ENCODE results near the gene RPAP2. TPM values are rescaled to one million over a fixed set of nuclear protein-coding genes. Genes with fewer than 3 reads are reported as not detected.
"Not testable (repeated sequence)": the region's sequence is repeated elsewhere in the genome, so short reads cannot be mapped to it uniquely, and the experiment has no call there.

The RPAP2 gene
- 10 to 100 TPM; 14.5 to 32.4 (median 21.3) TPM for total RNA-seq

DNA sequence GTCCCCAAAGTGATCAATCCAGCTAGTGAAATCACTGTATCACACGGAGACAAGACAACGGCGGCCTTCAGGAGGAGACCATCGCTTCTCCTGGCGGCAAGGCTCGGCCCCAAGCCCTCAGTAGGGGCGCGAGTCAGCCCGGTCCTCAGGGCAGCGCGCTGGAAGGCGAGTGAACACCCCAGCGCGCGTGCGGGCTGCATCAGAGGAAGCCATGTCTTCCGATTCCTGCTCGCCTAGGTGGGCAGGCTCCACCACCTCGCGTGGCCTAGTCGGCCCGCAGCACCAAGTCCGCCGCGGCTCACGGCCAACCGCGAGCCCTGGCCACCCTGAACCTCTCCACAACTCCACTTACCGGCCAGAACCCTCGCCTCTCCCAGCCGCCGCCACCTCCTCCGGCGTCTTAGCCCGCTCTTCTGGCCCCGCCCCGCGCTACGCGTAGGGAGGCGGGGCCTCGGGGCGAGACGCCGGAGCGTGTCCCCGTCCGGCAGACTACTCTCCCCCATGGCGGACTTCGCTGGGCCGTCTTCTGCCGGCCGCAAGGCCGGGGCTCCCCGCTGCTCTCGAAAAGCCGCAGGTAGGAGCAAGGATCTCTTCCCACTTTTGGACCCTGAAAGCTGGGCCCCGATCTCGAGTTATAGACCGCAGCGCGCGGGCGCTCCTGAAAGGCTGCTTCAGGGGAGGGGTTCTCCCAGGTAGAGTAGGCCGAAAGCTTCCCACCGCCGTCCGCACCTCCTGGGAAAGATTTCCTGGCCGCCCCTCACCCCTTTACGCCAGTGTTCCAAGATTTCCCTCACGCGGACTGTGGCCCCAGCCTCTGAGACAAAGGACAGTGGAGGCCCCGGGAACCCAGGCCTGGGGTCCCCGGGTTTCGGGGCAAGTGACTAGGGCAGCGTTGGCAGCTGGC, at the start of gene RPAP2, which contains the start of gene GLMN:
TSS of gene RPAP2 (plus strand) at position 487 of the 904 bp plus-strand sequence. CDS start at position 502, 15 bp downstream.
TSS of gene GLMN (minus strand) at position 415 of the 904 bp plus-strand sequence. CDS start 988 bp downstream, outside the sequence.
- peak; percentile 94 to 98 (median 97) for ATAC-seq (replicated peaks in 6 of 8)
- in situ Hi-C loops (cut with MboI; ENCODE audit: low pct_unique_long_range_greater_than_20kb in 2 of 9, low sequenced_read_pairs in 9 of 9, unreplicated experiment in 9 of 9) = loop anchor here in 2 of 9 experiments (25.0 kb wide), 2 partner anchors 287 to 312 kb away; no protein-coding TSS in a partner anchor

DNA sequence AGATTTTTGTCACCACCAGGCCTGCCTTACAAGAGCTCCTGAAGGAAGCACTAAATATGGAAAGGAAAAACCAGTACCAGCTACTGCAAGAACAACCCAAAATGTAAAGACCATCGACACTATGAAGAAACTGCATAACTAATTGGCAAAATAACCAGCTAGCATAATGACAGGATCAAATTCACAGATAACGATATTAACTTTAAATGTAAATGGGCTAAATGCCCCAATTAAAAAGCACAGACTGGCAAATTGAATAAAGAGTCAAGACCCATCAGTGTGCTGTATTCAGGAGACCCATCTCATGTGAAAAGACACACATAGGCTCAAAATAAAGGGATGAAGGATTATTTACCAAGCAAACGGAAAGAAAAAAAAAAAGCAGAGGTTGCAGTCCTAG, 44.1 kb upstream of the RPAP2 start:
- H3K4me3 ChIP-seq; H3K27ac ChIP-seq; H3K4me1 ChIP-seq (replicated peaks in 1 of 2); ATAC-seq (replicated peaks in 6 of 8); in situ Hi-C loops (cut with MboI; ENCODE audit: low pct_unique_long_range_greater_than_20kb in 2 of 9, low sequenced_read_pairs in 9 of 9, unreplicated experiment in 9 of 9): not testable (repeated sequence)
- WGBS, 10 experiments = 57 to 96% (median 90%) methylated on average over 1 to 3 of the region's 3 CpGs

More for the DNA sequence above, at the start of gene RPAP2, which contains the start of gene GLMN:
- H3K27ac ChIP-seq = peak within 1 kb of the TSS; percentile 88 to 94
- peak within 1 kb of the TSS; percentile 78 to 90 (median 88) for H3K4me3 ChIP-seq
- H3K4me1 ChIP-seq (replicated peaks in 1 of 2) = peaks cover 6 to 18% of the 10 kb centered on the region in 2 donors
- 0 to 1% (median 0%) methylated on average over 1 to 47 of the region's 76 CpGs; no CpG with 5 or more reads in 3 of the 10 experiments for WGBS, 10 experiments

DNA sequence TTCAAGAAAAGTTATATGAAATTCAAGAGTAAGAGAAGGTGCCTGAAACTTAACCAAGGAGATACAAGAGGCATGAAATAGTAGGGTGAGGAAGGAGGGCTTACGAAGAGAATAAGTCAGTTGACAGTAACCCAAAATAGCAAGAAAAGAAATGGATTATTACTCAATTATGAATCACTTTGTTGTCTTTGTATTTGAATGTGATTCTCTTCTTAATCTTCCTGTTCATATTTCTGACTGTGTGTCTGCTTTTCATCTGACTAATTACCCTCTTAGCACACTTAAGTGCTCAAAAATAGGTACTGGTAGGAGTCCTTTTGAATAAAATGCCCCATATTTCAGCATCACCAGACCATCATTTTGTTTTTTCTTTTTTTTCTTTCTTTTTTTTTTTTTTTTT, 39.5 kb upstream of the RPAP2 start:
- no peak for ATAC-seq (replicated peaks in 6 of 8)
- in situ Hi-C loops (cut with MboI; ENCODE audit: low pct_unique_long_range_greater_than_20kb in 2 of 9, low sequenced_read_pairs in 9 of 9, unreplicated experiment in 9 of 9) = no loop called here
- no peaks in the 10 kb centered on the region for H3K4me1 ChIP-seq (replicated peaks in 1 of 2)

DNA sequence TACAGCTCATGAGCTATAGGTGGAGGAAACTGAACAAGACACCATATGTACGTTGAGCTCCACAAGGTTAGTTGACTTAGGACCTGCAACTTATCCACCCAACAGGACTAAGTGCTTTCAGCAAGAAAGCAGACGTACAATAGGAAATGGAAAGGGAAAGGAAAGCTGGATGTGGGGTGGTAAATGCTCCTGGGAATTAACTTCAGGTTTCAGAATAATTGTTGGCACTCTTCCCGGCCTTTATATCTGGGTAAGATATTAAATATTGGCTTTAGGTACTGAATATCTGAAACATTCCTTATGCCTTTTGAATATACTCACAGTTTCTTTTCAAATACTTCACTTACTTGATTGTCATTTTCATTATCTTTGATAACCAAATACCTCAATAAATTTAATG, 36.3 kb upstream of the RPAP2 start:
- no peak for ATAC-seq (replicated peaks in 6 of 8)
- in situ Hi-C loops (cut with MboI; ENCODE audit: low pct_unique_long_range_greater_than_20kb in 2 of 9, low sequenced_read_pairs in 9 of 9, unreplicated experiment in 9 of 9) = no loop called here
- Histone ChIP-seq H3K4me3 (no peak overlapping the region), H3K27ac (no peak overlapping the region), H3K4me1 (replicated peaks in 1 of 2) (no peaks in the 10 kb centered on the region)
- WGBS, 10 experiments = 85 to 100% (median 95%) methylated on average over 2 to 3 of the region's 3 CpGs

More for the DNA sequence above, 39.5 kb upstream of the RPAP2 start:
- no peak overlapping the region for H3K27ac ChIP-seq
- H3K4me3 ChIP-seq = no peak overlapping the region
- 80 to 100% (median 91%) methylated on average over 1 of the region's 1 CpG for WGBS, 10 experiments

DNA sequence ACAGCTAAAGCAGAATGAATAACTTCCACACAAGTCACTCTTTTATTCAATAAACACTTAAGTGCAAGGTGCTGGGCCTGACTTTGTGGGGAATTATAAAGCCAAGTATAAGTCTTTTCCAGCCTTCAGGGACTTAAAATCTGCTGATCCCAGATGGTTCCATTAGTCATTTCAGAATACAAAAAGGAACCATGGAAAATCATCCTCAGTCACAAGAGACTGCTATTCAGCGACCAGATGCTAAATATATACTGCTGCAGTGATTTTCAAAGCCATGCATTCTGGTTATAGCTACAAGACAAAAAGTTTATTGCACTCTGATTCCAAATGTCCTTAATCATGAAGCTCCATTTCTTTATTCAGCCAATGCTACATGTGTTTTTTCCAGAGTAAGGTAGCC, 25.8 kb upstream of the RPAP2 start:
- in situ Hi-C loops (cut with MboI; ENCODE audit: low pct_unique_long_range_greater_than_20kb in 2 of 9, low sequenced_read_pairs in 9 of 9, unreplicated experiment in 9 of 9) = no loop called here

DNA sequence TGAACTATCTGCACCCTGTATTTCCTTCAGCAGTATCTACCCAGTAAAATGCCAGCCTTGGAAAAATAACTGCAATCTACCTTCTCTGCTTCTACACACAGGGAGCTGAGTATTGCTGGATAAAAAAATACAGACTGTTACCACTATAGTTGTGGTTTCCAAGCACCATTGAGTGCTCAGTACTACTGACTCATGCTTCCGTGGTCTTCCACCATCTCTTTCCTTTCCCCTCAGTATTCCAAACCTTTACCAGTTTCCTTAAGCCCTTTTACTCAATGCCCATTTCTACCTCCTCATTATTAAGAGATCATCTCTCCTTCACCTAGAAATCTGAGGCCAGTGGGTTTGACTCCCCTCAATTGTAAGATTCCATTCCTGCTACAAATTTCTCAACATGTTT, 23.9 kb upstream of the RPAP2 start:
- 56 to 100% (median 100%) methylated on average over 1 of the region's 1 CpG for WGBS, 10 experiments
- ATAC-seq (replicated peaks in 6 of 8) = no peak
- peaks cover 0 to 6% of the 10 kb centered on the region in 2 donors for H3K4me1 ChIP-seq (replicated peaks in 1 of 2)
- H3K4me3 ChIP-seq = no peak overlapping the region
- in situ Hi-C loops (cut with MboI; ENCODE audit: low pct_unique_long_range_greater_than_20kb in 2 of 9, low sequenced_read_pairs in 9 of 9, unreplicated experiment in 9 of 9) = loop anchor here in 2 of 9 experiments (25.0 kb wide), 2 partner anchors 263 to 288 kb away; no protein-coding TSS in a partner anchor
- H3K27ac ChIP-seq = no peak overlapping the region

More for the DNA sequence above, 25.8 kb upstream of the RPAP2 start:
- Histone ChIP-seq H3K4me1 (replicated peaks in 1 of 2) (peaks cover 0 to 6% of the 10 kb centered on the region in 2 donors), H3K27ac (no peak overlapping the region), H3K4me3 (no peak overlapping the region)
- no peak for ATAC-seq (replicated peaks in 6 of 8)
- 10 to 100% (median 82%) methylated on average over 1 of the region's 1 CpG; no CpG with 5 or more reads in 4 of the 10 experiments for WGBS, 10 experiments

DNA sequence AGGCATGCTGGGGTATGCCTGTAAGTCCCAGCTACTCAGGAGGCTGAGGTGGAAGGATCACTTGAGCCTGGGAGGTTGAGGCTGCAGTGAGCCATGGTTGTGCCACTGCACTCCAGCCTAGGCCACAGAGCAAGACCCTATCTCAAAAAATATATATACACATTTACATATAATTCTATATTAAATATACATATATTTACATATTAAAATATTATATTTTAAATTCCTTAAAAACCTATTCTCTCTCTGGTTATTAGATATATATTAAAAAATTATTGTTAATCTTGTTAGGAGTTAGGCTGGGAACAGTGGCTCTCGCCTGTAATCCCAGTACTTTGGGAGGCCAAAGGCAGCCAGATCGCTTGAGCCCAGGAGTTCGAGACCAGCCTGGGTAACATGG, 22.8 kb upstream of the RPAP2 start:
- Histone ChIP-seq H3K4me1 (replicated peaks in 1 of 2) (peaks cover 0 to 6% of the 10 kb centered on the region in 2 donors), H3K4me3 (no peak overlapping the region), H3K27ac (no peak overlapping the region)
- ATAC-seq (replicated peaks in 6 of 8) = no peak
- WGBS, 10 experiments = 89 to 100% (median 97%) methylated on average over 1 to 3 of the region's 3 CpGs; no CpG with 5 or more reads in 2 of the 10 experiments
- in situ Hi-C loops (cut with MboI; ENCODE audit: low pct_unique_long_range_greater_than_20kb in 2 of 9, low sequenced_read_pairs in 9 of 9, unreplicated experiment in 9 of 9) = loop anchor here in 2 of 9 experiments (25.0 kb wide), 2 partner anchors 264 to 289 kb away; no protein-coding TSS in a partner anchor

DNA sequence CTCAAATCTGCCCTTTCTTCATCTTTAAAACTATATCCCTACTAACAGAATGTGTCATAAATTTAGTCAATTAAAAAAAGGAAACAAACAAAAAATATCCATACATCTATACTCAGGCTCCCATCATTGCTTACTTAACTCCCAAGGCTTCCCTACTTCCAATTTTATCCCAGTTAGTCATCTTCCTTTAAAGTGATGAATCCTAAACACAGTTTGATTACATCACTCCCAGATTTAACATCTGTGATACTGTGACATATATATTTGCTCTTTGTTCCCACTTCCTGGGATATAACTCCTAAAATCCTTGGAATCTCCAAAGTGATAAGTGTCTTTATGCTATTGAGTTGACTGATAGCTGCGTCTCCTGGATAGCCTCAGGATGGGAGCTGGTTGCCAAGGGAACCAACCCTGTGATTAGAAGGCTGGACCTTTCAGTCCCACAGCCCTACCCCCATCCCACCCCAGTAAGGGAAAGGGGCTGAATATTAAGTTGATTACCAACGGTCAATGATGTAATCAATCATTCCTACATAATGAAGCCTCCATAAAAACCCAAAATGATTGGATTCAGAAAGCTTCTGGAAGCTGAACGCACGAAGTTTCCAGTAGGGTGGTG, 21.6 kb upstream of the RPAP2 start:
- ATAC-seq (replicated peaks in 6 of 8) = peak in 1 of 8 experiments; percentile 68
- WGBS, 10 experiments = 40 to 100% (median 82%) methylated on average over 1 to 4 of the region's 4 CpGs; no CpG with 5 or more reads in 3 of the 10 experiments
- H3K4me3 ChIP-seq = no peak overlapping the region
- H3K27ac ChIP-seq = no peak overlapping the region
- in situ Hi-C loops (cut with MboI; ENCODE audit: low pct_unique_long_range_greater_than_20kb in 2 of 9, low sequenced_read_pairs in 9 of 9, unreplicated experiment in 9 of 9) = loop anchor here in 2 of 9 experiments (25.0 kb wide), 2 partner anchors 265 to 290 kb away; no protein-coding TSS in a partner anchor
- H3K4me1 ChIP-seq (replicated peaks in 1 of 2) = peaks cover 0 to 6% of the 10 kb centered on the region in 2 donors

DNA sequence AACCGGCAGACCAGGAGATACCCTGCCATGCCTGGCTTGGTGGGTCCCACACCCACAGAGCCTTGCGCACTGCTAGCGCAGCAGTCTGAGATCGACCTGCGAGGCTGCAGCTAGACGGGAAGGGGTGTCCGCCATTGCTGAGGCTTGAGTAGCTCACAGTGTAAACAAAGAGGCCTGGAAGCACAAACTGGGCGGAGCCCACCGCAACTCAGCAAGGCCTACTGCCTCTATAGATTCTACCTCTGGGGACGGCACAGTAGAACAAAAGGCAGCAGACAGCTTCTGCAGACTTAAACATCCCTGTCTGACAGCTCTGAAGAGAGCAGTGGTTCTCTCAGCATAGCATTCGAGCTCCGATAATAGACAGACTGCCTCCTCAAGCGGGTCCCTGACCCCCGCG, 19.1 kb upstream of the RPAP2 start:
- H3K4me1 ChIP-seq (replicated peaks in 1 of 2); H3K27ac ChIP-seq; H3K4me3 ChIP-seq; ATAC-seq (replicated peaks in 6 of 8): not testable (repeated sequence)
- WGBS, 10 experiments = 67 to 100% (median 87%) methylated on average over 2 to 15 of the region's 15 CpGs; no CpG with 5 or more reads in 4 of the 10 experiments
- in situ Hi-C loops (cut with MboI; ENCODE audit: low pct_unique_long_range_greater_than_20kb in 2 of 9, low sequenced_read_pairs in 9 of 9, unreplicated experiment in 9 of 9) = loop anchor here in 2 of 9 experiments (25.0 kb wide), 2 partner anchors 267 to 292 kb away; no protein-coding TSS in a partner anchor

DNA sequence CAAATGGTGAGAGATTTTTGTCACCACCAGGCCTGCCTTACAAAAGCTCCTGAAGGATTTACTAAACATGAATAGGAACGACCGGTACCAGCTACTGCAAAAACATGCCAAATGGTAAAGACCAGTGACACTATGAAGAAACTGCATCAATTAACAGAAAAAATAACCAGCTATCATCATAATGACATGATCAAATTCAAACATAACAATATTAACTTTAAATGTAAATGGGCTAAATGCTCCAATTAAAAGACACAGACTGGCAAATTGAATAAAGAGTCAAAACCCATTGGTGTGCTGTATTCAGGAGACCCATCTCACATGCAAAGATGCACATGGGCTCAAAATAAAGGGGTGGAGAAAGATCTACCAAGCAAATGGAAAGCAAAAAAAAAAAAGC, 17.4 kb upstream of the RPAP2 start:
- not testable (repeated sequence) for H3K4me3 ChIP-seq; H3K27ac ChIP-seq; H3K4me1 ChIP-seq (replicated peaks in 1 of 2); ATAC-seq (replicated peaks in 6 of 8)
- 77 to 100% (median 91%) methylated on average over 2 of the region's 2 CpGs; no CpG with 5 or more reads in 4 of the 10 experiments for WGBS, 10 experiments
- in situ Hi-C loops (cut with MboI; ENCODE audit: low pct_unique_long_range_greater_than_20kb in 2 of 9, low sequenced_read_pairs in 9 of 9, unreplicated experiment in 9 of 9) = loop anchor here in 2 of 9 experiments (25.0 kb wide), 2 partner anchors 269 to 294 kb away; no protein-coding TSS in a partner anchor

DNA sequence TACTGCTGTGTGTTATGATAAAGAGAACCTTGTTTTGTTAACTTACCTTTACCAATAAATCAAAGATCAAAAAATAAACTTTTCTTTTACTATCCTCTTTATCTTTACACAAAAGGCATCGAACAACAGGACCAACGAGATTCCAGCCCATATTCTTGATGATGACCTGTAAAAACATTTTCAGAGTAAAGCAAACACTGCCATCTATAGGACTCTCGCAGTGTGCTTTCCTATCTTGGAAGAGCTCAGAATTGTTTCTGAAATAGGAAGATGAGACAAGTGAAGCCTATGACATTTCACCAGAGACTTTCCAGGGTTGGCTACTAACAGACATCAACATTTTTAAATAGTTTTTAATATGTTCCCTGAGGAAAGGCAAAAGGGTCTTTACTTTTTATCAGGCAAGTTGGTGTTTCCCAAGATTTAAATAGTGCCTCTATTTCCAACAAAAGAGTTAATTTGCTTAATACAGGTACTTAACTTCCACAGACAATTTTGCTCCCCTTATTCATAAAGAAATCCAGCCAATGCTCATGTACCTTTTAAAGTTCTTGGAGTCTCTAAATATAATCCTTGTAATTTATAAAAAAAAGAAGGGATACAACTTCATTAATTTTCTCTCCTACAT, 7.4 kb upstream of the RPAP2 start:
- in situ Hi-C loops (cut with MboI; ENCODE audit: low pct_unique_long_range_greater_than_20kb in 2 of 9, low sequenced_read_pairs in 9 of 9, unreplicated experiment in 9 of 9) = loop anchor here in 2 of 9 experiments (25.0 kb wide), 2 partner anchors 279 to 304 kb away; no protein-coding TSS in a partner anchor
- no peaks in the 10 kb centered on the region for H3K4me1 ChIP-seq (replicated peaks in 1 of 2)
- peak in 7 of 8 experiments; percentile 33 to 76 (median 64) for ATAC-seq (replicated peaks in 6 of 8)
- H3K4me3 ChIP-seq = no peak overlapping the region
- 4 to 71% (median 39%) methylated on average over 1 to 3 of the region's 3 CpGs; no CpG with 5 or more reads in 1 of the 10 experiments for WGBS, 10 experiments
- H3K27ac ChIP-seq = no peak overlapping the region

DNA sequence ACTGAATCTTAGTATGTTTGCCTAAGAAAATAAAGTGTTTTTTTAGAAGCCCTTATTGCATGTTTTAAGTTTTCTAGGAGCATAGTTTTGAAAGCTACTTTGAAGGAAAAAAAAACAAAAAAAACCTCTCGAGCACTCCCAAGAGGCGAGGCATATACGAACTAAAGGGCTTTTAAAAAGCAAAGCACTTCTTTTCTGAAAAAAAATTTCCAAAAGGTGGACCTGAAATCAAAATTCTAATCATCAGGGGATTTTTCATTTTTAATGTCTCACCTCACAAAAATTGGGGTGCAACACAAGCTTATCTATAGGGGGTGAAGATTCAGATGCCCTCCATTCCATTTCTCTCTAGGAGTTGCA, 666 bp upstream of the RPAP2 start:
- in situ Hi-C loops (cut with MboI; ENCODE audit: low pct_unique_long_range_greater_than_20kb in 2 of 9, low sequenced_read_pairs in 9 of 9, unreplicated experiment in 9 of 9) = loop anchor here in 2 of 9 experiments (25.0 kb wide), 2 partner anchors 286 to 311 kb away; no protein-coding TSS in a partner anchor
- Histone ChIP-seq H3K4me1 (replicated peaks in 1 of 2) (peaks cover 6 to 18% of the 10 kb centered on the region in 2 donors), H3K27ac (peak overlapping the region; percentile 88 to 94), H3K4me3 (peak overlapping the region; percentile 78 to 90 (median 88))
- ATAC-seq (replicated peaks in 6 of 8) = peak in 2 of 8 experiments; percentile 3 to 6
- 0 to 23% (median 4%) methylated on average over 1 to 3 of the region's 3 CpGs; no CpG with 5 or more reads in 1 of the 10 experiments for WGBS, 10 experiments

All from motor neuron (in vitro differentiated cells).